Type B pancreatic cell (in vitro differentiated cells): ENCODE data around the gene OGDH. TPM values are rescaled to one million over a fixed set of nuclear protein-coding genes. Genes with fewer than 3 reads are reported as not detected.
A peak's percentile ranks its signal among the peaks of the same experiment; 100 is the strongest.

Experiments used
- DNase-seq: peaks from one replicate; pipeline ENCODE4 v3.0.0; 2021; ENCODE audit warnings: mixed read lengths; ENCODE audit not compliant: unreplicated experiment; ENCODE audit errors: extremely low spot score
- H3K27ac Mint-ChIP-seq: 2 replicates; pipeline ENCODE4 v1.8.0; 2021; ENCODE audit warnings: mild to moderate bottlenecking, mixed read lengths
- H3K27me3 Mint-ChIP-seq: 2 replicates; pipeline ENCODE4 v1.8.0; 2021; ENCODE audit warnings: mixed read lengths
- H3K36me3 Mint-ChIP-seq: 2 replicates; pipeline ENCODE4 v1.8.0; 2021; ENCODE audit warnings: mixed read lengths
- H3K4me1 Mint-ChIP-seq: one replicate; pipeline ENCODE4 v1.8.0; 2021; ENCODE audit warnings: mixed read lengths; ENCODE audit not compliant: unreplicated experiment
- H3K4me3 Mint-ChIP-seq: 2 replicates; pipeline ENCODE4 v1.8.0; 2021; ENCODE audit warnings: mild to moderate bottlenecking, mixed read lengths
- H3K9me3 Mint-ChIP-seq: 2 replicates; pipeline ENCODE4 v1.8.0; 2021; ENCODE audit warnings: mixed read lengths
- total RNA-seq: library from RNA; stranded (reverse); gene quantifications from 2 replicates; pipeline ENCODE4 v1.2.1, GENCODE V29; 2021; ENCODE audit warnings: low replicate concordance
- TF ChIP-seq, protein P1 (sequence below): fragments of 200-600 bp; sonication (generic); conservative IDR thresholded peaks from 2 replicates; pipeline ENCODE4 v1.5.0; 2021; ENCODE audit warnings: antibody characterized with exemption, mild to moderate bottlenecking

OGDH gene
- total RNA-seq, 1 donor from 2014 or later: 92.8 TPM

DNA sequence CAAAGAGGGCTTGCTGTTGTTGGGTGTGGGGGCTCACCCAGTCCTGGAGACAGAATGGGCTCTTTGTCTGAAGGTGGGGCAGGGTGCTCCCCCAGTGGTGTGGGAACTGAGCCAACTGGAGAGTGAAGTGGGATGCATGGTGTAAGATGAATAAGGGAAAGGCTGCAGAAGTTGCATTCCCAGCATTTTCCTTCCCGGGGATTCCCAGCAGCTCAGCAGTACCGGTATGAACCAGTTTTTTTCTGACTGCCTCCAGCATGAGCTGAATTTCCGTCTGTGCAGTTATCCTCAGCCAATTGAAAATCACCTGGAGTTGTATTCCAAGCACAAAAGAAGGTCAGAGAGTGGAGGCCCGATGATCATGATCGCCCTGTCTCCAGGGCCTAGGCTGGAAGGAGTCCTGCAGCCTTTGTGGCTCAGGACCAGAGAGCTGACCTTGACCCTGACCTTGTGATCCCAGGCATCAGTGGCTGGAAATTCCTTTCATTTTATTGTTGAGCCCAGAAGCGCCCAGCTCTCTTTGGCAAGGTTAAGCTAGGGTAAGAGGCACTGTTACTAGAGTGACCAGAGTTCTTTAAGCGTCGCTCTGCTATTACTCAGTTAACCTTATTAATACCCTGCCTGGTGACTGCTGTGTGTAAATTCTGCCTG is 33.4 kb downstream of the OGDH start:
- peak overlapping the region; percentile 76 for H3K4me3 Mint-ChIP-seq
- TF ChIP-seq, protein P1, sequence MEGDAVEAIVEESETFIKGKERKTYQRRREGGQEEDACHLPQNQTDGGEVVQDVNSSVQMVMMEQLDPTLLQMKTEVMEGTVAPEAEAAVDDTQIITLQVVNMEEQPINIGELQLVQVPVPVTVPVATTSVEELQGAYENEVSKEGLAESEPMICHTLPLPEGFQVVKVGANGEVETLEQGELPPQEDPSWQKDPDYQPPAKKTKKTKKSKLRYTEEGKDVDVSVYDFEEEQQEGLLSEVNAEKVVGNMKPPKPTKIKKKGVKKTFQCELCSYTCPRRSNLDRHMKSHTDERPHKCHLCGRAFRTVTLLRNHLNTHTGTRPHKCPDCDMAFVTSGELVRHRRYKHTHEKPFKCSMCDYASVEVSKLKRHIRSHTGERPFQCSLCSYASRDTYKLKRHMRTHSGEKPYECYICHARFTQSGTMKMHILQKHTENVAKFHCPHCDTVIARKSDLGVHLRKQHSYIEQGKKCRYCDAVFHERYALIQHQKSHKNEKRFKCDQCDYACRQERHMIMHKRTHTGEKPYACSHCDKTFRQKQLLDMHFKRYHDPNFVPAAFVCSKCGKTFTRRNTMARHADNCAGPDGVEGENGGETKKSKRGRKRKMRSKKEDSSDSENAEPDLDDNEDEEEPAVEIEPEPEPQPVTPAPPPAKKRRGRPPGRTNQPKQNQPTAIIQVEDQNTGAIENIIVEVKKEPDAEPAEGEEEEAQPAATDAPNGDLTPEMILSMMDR: no peak
- peaks cover 11% of the 10 kb centered on the region for H3K36me3 Mint-ChIP-seq
- DNase-seq: no peak
- no peaks in the 10 kb centered on the region for H3K27me3 Mint-ChIP-seq
- H3K4me1 Mint-ChIP-seq: peaks cover 32% of the 10 kb centered on the region
- no peaks in the 10 kb centered on the region for H3K9me3 Mint-ChIP-seq
- H3K27ac Mint-ChIP-seq: peak overlapping the region; percentile 98

DNA sequence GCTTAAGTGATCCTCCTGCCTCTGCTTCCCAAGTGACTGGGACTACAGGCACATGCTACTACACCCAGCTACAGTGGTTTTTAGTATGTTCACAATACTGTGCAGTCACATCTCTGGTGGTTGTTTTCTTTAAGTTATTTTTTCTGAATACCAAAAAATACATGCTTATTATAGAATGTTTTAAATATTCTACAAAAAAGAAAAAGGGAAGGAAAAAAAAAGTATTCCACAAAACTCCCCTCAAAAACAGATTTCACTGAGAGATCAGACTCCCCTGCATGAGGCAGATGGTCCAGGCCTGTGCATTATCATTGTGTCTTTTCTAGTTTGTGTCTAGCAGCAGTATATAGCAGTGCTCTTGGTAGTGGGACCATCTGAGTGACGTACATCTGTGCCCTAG is 36.8 kb downstream of the OGDH start:
- Mint-ChIP-seq H3K4me3 (no peak overlapping the region), H3K4me1 (peaks cover 25% of the 10 kb centered on the region), H3K9me3 (no peaks in the 10 kb centered on the region), H3K36me3 (peaks cover 10% of the 10 kb centered on the region), H3K27ac (no peak overlapping the region), H3K27me3 (no peaks in the 10 kb centered on the region)
- no peak for DNase-seq
- TF ChIP-seq, protein P1: no peak

DNA sequence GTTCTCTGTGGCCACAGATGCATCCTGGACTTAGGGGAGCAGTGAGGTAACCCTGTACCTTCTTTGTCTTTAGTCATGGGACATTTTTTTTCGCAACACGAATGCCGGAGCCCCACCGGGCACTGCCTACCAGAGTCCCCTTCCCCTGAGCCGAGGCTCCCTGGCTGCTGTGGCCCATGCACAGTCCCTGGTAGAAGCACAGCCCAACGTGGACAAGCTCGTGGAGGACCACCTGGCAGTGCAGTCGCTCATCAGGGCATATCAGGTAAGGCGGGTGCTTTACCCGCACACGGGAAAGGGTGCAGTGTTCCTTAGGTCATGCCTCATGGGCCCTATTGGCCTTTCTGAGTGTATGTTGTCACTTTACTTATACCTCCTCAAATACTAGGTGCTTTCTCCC is 38.8 kb downstream of the OGDH start:
- H3K27me3 Mint-ChIP-seq: no peaks in the 10 kb centered on the region
- no peaks in the 10 kb centered on the region for H3K9me3 Mint-ChIP-seq
- H3K27ac Mint-ChIP-seq: no peak overlapping the region
- peaks cover 3% of the 10 kb centered on the region for H3K36me3 Mint-ChIP-seq
- TF ChIP-seq, protein P1: no peak
- H3K4me3 Mint-ChIP-seq: no peak overlapping the region
- DNase-seq: no peak
- H3K4me1 Mint-ChIP-seq: peaks cover 4% of the 10 kb centered on the region

DNA sequence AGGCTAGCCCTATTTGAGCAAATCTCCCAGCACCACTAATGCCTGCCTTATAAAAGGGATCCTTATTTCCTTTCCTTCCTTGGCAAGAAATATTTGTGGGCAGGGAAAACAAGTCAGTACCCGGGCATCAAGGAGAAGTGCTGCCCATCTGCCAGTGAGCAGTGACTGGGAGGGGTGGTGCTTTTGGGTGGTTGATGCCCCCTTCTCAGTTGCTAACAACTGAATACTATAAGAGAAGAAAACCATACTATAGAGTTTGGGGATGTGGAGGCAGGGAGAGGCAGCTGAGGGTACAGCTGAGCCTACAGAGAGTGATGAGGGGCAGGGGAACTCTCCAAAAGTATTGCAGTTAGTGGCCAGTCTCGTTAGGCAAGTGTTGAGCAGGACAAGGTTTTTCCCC is 39.3 kb downstream of the OGDH start:
- peaks cover 3% of the 10 kb centered on the region for H3K36me3 Mint-ChIP-seq
- TF ChIP-seq, protein P1: no peak
- DNase-seq: no peak
- no peaks in the 10 kb centered on the region for H3K9me3 Mint-ChIP-seq
- H3K4me1 Mint-ChIP-seq: no peaks in the 10 kb centered on the region
- H3K27me3 Mint-ChIP-seq: no peaks in the 10 kb centered on the region
- H3K27ac Mint-ChIP-seq: no peak overlapping the region
- no peak overlapping the region for H3K4me3 Mint-ChIP-seq

DNA sequence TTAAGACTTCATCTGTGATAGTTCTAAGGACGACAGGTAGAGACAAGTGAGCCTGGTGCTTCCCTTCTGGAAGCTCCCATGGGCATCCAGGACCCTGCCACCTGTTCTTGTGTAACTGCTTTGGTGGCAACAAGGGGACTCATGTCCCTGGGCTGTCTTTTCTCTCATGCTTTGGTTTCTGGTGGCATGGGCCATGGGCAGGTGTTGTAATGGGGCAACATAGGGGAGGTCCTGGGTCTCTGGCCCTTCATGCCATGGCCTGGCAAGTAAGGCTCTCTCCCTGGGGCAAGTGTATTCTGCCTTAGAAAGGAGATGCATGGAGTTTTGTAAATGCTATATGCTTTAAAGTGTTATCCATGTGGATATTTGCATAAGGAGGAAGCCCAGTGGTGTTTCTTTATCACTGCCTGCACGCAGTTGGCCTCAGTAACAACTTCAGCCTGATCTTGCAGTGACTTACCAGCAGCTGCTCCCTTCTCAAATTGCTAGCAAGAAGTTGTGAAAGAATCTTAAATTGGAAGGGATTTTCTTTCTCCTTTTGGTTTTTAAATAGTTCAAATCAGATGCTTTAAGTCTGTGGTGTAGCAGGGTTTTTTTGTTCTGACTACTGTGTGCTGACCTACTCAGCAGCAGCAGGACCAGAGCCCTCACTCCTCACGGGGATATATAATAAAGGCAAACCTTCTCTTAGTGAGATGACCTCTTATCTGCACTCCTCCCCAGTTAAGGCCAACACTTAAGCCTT is 39.9 kb downstream of the OGDH start:
- no peaks in the 10 kb centered on the region for H3K27me3 Mint-ChIP-seq
- TF ChIP-seq, protein P1: no peak
- no peaks in the 10 kb centered on the region for H3K4me1 Mint-ChIP-seq
- DNase-seq: no peak
- no peak overlapping the region for H3K27ac Mint-ChIP-seq
- H3K36me3 Mint-ChIP-seq: peaks cover 3% of the 10 kb centered on the region
- no peak overlapping the region for H3K4me3 Mint-ChIP-seq
- H3K9me3 Mint-ChIP-seq: no peaks in the 10 kb centered on the region
